Lower leg skin (tissue), 3 donors: Measurements from ENCODE around the gene LENG1.

Experiments
- POLR2A ChIP-seq, 2 donors: fragments of 450-650 bp; IDR thresholded peaks; one replicate each; pipeline ENCODE4 v1.6.1; 2016 to 2017; ENCODE audit warnings: antibody characterized with exemption in 2 of 2, mild to moderate bottlenecking in 1 of 2, moderate library complexity in 1 of 2
- TF ChIP-seq, protein P1 (sequence below), 3 donors: fragments of 450-650 bp; IDR thresholded peaks; one replicate each; pipeline ENCODE4 v1.5.1; 2016; ENCODE audit warnings: antibody characterized with exemption in 3 of 3, mild to moderate bottlenecking in 3 of 3, moderate library complexity in 2 of 3

DNA sequence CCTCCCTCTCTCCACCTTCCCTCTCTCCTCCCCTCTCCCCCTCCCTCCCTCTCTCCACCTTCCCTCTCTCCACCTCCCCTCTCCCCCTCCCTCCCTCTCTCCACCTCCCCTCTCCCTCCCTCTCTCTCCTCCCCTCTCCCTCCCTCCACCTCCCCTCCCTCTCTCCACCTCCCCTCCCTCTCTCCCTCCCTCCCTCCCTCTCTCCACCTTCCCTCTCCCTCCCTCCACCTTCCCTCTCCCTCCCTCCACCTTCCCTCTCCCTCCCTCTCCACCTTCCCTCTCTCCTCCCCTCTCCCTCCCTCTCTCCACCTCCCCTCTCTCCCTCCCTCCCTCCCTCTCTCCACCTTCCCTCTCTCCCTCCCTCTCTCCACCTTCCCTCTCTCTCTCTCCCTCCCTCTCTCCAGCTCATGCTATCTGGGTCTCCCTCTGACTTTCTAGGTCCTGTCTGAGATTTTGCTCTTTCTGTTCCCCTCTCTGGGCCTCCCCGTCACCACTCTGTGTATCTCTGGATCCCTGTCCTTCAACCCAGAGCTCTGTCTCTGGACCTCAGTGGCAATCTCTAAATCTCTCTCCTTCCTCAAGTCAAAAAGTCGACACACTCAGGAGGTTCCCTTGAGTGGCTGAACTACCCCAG is 25.4 kb downstream of the LENG1 start:
- TF ChIP-seq, protein P1, sequence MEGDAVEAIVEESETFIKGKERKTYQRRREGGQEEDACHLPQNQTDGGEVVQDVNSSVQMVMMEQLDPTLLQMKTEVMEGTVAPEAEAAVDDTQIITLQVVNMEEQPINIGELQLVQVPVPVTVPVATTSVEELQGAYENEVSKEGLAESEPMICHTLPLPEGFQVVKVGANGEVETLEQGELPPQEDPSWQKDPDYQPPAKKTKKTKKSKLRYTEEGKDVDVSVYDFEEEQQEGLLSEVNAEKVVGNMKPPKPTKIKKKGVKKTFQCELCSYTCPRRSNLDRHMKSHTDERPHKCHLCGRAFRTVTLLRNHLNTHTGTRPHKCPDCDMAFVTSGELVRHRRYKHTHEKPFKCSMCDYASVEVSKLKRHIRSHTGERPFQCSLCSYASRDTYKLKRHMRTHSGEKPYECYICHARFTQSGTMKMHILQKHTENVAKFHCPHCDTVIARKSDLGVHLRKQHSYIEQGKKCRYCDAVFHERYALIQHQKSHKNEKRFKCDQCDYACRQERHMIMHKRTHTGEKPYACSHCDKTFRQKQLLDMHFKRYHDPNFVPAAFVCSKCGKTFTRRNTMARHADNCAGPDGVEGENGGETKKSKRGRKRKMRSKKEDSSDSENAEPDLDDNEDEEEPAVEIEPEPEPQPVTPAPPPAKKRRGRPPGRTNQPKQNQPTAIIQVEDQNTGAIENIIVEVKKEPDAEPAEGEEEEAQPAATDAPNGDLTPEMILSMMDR (IDR thresholded peaks at IDR 0.05): no peak
- TF ChIP-seq POLR2A (IDR thresholded peaks at IDR 0.05): no peak
